ENCODE measurements around the gene BCL11A.

The BCL11A gene

DNA sequence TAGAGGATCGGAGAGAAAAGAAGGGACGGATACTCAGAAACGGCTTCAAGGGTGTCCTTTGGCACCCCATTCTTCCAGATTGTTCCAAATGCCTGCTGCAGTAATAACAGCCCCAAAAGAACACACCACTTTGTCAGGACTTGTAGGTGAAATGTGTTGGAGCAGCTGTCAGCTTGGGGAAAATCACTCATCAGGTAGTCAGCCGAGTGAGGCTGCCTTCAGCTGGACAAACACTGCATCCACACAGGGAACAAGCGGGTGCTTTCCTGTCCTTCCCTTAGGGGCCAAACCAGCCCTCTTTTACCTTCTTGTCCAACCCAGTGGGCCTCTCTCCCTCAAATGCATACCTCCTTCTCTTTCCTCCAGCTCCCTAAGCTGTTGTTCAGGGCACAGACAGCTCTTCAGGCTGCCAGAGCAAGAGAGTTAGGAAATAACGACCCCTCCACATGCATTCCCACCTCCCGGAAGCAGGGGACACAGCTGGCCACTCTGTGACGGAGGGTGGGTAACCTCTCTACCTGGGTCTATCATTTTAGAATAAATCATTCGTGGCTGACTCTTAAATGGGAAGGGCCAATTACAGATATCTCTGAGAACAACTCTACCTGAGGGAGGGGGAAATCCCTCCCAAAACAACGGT is 48.1 kb downstream of the BCL11A start:
- DNase-seq (ENCODE audit: low read depth) = no peak

DNA sequence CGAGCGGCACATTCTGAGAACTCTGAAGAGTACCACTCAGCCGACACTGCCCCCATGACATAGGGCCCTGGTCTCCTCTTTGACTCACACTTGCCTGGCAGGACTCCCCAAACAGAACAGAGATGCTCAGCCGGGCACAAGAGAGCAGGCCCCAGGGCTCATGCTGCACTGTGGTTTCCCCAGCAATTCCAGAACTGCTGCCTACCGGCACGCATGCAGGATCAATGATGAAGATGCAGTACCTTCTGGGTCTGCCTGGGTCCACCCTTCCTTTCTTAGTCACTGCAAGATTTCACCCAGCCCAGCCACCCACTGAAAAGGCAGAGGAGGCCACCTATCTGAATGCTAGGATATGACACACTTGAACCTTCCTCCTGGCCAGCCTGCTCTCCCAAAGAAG is 49.4 kb downstream of the BCL11A start:
- no peak for DNase-seq (ENCODE audit: low read depth)

DNA sequence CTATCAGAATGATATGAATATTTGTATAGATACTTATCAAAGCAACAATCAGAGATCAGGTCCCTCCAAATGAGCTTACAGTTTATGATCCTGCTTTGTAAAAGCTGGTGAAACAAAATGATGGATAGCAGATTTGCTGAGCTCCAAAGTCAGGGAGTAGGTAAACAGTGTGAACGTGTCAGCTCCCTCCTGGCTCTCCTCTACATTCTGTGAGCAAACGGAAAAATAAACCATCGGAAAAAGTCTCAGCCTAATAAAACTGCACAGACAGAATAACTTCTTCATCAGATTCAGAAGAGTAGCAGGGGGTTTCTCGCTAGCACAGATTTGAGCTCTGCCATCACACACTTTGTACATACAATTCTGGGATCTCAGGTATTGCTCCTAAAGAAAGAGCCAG is 51.3 kb downstream of the BCL11A start:
- DNase-seq (ENCODE audit: low read depth) = no peak

DNA sequence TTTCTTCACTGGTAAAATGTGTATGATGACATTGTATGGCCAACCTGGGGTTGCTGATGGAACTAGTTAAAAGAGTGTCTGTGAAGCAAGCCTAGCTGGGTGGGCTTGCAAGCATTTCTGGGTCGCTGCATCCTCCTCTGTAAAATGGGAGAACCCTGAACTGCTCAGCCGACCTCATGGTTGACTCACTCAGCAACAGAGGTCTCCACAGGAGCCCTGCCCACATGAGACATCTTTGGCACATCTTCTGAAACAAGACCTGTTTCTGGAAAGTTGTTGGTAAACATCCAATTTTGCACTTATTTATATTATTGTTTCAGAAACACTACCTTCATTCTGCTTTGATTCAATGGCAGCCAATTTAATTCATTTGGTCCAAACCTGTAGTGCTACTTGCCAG is 52.6 kb downstream of the BCL11A start:
- DNase-seq (ENCODE audit: low read depth) = no peak

DNA sequence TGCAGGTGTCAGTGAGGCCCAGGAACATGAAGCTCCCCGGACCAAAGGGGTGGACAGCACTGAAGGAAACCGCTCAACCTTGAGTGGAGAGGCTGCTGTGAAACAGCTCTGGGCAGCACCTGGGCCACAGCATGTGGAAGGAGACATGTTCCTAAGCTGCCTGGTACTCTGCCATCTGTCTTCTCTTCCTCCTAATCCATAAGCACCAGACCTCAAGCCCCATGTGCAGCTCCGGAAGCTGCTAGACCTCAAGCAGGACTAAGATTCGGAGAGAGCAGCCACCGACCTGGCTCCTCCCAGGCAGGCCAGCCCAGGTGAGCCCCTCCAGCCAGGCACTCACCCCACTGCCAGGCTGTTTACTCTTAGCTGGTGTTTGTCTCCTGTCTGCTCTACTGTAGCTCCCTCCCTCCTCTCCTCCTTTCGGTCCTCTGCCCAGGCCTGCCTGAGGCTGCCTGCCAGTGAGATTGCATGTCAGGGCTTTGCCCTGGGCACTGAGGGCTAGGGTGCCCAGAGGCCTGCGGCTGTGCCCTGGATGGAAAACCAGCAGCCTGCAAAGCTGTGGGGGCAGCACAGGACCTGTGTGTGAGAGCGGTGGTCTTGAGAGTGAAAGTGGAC is 53.7 kb downstream of the BCL11A start:
- DNase-seq (ENCODE audit: low read depth) = no peak

DNA sequence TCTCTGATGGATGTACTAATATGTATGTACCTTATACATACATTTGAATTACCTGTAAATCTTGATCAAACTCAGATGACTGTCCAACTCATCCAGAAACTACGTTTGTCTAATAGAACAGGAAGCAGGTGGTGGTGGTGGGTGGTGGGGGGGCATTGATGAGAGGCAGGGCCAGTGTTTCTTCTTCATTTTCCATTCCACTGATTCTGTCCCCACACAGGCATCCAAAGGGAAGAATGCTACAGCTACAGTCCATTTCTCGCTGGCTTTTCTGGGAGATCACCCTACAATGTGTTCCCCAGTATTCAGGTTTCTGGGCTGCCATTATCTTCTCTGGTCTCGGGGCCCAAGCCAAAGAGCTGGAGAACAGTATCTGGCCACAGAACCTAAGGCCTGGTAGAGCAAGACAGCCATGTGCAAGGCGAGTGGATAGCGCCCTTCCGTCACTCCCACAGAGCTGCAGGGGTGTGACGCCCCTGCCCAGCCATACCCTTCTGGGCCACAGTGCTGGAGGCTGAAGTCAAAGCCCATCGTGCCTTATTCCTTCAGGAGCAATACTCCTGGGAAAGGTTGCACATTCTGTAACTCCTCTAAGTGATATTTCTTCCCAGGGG is 54.5 kb downstream of the BCL11A start:
- no peak for DNase-seq (ENCODE audit: low read depth)

DNA sequence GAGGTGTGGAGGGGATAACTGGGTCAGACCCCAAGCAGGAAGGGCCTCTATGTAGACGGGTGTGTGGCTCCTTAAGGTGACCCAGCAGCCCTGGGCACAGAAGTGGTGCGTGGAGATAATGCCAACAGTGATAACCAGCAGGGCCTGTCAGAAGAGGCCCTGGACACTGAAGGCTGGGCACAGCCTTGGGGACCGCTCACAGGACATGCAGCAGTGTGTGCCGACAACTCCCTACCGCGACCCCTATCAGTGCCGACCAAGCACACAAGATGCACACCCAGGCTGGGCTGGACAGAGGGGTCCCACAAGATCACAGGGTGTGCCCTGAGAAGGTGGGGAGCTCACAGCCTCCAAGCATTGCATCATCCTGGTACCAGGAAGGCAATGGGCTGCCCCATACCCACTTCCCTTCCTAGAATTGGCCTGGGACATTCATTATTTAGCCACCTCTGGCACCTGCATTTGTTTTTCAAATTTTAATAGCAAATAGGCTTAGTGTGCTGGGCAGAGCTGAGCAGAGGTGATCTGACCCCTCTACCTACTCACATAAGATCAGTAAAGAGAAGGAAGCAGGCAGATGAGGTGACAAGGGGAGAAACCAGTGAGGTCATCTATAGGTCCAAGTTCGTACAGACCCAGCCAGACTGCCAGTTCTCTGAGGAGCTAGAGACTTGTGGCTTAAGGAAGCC is 55.2 kb downstream of the BCL11A start:
- DNase-seq (ENCODE audit: low read depth) = no peak

DNA sequence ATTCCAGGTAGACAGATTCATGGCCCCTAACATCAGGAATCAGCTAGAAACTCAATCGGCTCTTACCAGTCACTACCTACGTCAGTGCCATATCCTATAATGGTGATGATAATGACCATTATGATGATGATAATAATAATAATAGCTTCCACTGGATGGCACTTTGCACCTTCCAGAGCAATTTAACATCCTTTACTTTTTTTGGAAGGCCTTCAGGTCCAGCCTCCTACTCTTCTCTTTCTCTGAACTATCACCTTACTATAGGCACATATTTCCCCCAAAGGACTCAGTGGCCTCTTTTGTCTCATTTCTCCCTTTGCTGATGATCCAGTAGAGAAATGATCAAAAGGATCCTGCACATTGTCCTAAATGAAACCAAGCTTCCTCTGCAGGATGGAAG is 56.0 kb downstream of the BCL11A start:
- DNase-seq (ENCODE audit: low read depth) = no peak

DNA sequence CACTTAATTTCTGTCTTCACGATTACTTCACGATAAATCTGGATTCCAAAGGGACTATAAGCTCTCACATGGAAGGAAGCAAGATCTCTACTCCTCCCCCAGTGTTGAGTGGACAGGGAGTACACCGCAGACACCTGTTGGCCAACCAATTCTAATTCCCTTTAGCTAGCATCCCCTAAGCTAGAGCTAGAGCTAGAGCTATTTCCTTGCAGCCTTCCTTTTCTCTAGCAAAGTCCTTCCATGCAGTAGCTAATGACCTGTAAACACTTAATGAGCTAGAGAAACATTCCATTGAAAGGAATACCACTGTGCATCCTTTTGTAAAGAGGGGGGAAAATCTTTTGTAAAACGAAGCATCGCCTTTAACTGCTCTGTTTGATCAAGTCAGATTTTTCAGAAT is 56.5 kb downstream of the BCL11A start:
- no peak for DNase-seq (ENCODE audit: low read depth)

DNA sequence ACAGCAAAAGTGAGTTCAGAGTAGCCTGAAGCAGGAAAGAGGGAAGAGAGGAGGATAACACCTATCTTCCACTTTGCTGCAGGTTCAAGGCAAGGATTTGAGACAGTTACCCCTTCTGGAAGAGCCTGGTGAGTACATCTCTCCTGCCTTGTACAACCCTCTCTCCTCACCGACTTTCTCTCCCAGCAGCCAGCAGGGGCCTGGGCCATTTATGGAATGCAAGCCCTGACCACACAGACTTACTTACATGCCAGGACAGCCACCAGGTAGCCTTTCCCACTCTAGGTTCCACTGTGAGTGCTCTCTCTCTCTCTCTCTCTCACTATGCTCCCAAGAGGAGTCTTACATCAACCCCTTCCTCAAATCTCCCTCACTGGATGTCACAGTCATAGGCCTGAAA is 57.0 kb downstream of the BCL11A start:
- no peak for DNase-seq (ENCODE audit: low read depth)

DNA sequence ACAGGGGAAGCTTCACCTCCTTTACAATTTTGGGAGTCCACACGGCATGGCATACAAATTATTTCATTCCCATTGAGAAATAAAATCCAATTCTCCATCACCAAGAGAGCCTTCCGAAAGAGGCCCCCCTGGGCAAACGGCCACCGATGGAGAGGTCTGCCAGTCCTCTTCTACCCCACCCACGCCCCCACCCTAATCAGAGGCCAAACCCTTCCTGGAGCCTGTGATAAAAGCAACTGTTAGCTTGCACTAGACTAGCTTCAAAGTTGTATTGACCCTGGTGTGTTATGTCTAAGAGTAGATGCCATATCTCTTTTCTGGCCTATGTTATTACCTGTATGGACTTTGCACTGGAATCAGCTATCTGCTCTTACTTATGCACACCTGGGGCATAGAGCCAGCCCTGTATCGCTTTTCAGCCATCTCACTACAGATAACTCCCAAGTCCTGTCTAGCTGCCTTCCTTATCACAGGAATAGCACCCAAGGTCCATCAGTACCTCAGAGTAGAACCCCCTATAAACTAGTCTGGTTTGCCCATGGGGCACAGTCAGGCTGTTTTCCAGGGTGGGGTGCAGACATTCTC is 58.3 kb downstream of the BCL11A start:
- DNase-seq (ENCODE audit: low read depth) = no peak

DNA sequence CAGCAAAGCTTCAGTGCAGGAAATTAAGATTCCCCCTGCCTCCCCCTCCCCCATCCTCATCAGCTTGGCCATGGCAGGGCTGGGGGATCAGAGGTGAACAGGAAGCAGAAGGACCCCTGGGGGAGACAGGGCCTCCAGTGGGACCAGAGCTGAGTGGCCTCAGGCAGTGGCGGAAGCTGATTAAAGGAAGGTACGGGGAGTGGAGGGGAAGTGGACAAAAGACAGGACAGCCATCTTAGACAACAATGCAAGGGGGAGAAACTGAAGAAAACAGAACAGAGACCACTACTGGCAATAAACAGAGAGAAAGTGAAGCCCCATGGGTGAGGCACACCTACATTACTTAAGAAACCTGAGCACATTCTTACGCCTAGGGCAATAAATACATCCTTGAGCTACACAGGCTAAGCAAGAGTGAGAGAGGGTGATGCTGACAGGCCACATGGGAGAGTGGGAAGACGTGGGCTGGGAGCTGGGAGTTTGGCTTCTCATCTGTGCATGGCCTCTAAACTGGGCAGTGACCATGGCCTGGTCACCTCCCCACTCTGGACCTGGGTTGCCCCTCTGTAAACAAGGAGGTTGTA is 59.6 kb downstream of the BCL11A start:
- DNase-seq (ENCODE audit: low read depth) = no peak

DNA sequence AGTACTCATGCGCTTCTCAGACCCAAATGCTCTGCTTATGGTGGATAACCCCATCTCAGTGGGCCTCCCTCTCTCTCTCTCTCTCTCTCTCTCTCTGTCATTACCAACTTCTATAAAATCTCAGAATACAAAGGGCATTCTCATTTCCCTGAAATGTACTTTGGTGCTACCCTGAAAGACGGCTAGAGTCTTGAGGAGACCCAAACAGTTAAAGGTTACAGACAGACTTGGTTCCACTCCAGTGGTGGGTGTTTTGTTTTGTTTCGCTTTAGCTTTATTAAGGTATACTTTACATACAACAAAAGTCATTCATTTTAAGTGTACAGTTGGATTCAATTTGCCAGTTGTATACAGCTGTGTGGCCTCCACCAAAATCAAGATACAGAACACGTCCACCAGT is 60.9 kb downstream of the BCL11A start:
- no peak for DNase-seq (ENCODE audit: low read depth)

DNA sequence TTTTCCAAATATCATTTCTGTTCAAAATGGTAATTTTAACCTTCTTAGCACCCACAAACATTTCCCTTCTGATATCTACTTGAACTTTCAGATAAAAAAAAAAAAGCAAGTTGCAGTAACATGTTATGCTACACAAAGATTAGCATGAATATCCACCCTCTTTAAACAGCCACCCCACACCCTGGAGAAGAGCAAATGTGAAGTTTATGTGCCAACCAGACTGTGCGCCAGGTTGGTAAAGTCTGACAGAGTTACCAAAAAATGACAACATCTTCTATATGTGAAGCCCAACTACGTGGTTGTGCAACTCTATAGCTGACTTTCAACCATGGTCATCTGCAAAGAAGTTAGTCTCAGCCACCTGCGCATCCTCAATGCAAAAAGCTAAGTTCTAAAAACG is 62.6 kb downstream of the BCL11A start:
- no peak for DNase-seq (ENCODE audit: low read depth)

DNA sequence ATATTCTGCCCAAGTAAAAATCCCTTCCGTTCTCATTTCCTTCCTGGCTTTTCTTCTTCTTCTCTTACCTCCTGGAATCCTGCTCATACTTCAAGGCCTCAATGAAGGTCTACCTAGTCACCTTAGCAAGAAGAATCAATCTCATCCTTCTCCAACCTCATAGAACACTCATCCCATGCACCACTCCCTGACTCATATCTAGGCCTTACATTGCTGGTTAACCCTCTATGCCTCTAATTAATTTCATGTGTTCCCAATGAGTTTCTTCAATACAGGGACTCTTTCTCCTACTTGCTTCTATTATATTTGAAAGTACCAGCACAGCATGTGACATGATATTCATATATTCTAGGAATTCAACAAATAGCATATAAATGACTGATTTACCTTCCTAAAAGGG is 63.0 kb downstream of the BCL11A start:
- DNase-seq (ENCODE audit: low read depth) = no peak

DNA sequence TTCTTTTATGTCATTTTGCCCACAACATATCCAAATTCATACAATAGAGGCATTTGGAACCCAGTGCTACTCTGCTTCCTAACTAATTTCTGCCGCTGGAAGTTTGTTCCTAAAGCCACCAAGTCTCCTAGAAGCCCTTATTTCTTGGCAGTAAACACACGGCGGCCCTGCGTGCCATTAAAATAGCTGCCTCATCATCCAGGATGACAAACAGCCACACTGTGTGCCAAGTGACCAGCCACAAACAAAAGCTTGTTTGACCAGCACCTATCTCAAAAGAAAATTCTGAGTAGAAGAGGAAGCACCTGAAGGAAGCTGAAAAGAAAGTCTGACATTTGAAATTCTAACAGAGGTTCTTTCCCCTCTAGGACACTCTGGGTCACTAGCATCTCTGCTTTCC is 64.2 kb downstream of the BCL11A start:
- no peak for DNase-seq (ENCODE audit: low read depth)

DNA sequence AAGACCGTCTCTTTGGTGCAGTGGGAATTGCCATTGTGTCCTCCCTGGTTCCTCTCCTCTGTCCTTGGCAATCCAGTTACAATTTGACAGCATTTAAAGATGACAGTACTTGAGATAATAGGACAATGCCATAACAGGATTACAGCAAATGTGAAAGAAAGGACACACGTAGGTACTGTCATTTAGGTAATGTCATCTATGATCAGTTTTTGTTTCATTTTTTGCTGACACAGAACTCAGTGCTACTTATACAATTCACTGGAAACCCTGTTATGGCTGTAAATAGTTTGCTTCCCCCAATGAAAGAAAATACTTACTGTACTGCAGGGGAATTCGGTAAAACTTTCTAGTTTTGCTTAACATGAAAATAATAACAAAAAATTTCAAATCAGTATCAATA is 65.2 kb downstream of the BCL11A start:
- no peak for DNase-seq (ENCODE audit: low read depth)

DNA sequence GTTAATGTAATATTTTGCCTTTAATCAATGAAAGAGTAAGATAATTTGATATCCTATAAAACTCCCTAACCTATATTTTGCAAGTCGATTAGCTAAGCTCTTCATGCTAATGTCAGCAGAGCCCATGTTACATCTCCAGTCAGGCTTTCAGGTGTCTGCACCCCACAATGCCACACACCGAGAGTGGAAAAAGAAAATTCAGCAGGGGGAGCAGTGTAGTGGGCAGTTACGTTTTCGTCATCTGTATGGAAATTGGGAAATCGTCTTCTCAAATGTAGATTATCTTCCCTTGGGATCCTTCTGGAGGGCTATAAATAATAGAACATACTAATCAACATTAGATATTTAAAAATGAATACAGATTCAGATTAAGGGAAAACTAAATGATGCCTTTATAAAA is 66.3 kb downstream of the BCL11A start:
- DNase-seq (ENCODE audit: low read depth) = no peak

DNA sequence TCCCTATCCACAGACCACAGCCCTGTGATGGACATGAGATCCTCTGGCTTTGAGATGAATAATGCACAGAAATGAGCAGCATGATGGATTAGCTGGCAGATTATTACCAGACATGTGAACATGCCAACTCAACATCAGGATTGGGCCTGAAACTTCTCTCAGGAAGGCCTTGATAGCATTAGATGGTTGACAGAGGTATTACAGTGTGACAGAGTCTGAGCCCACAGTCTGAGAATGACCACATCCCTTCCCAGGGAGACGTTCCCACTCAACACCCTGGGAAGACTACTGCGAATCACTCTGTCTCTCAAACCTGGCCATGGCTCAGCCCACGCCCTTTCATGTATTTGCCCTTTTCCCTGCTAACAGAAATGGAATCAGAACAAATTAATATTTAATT is 66.9 kb downstream of the BCL11A start:
- no peak for DNase-seq (ENCODE audit: low read depth)

DNA sequence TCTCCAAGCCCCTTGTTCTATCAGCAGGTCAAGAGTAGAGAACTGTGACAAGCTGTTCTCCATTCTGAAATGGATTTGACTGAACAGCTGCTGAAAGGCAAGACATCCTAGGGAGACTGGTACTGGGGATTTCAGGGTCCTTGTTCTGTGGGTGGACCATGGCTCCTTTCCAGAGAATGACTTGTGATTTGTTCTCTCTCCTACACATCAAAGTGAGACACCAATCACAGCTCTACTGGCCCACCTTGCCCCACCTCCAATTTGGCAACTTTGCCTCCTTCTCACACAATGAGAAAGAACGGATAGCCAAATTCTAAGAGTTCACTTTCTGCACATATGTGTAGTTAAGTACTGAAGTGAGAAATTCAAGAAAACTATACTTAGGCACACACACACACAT is 67.4 kb downstream of the BCL11A start:
- DNase-seq (ENCODE audit: low read depth) = no peak

DNA sequence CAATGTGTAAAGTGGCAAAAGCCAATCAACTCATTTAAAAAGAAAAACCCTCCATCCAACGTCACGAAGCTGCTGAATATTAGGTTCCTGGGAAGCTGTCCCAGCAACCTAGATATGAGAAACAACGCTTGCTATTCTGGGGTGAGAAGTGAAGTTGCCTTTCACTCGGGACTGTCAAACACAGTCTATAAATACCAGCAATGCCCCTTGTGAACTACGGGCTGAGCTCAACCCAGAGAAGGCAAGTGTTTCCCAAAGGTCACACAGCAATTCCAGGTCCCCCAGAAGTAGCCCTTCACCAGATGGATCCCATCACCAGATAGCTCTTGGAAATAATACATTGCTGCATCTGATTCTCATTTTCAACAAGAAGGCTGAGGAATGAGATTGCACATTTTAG is 67.9 kb downstream of the BCL11A start:
- DNase-seq (ENCODE audit: low read depth) = no peak

DNA sequence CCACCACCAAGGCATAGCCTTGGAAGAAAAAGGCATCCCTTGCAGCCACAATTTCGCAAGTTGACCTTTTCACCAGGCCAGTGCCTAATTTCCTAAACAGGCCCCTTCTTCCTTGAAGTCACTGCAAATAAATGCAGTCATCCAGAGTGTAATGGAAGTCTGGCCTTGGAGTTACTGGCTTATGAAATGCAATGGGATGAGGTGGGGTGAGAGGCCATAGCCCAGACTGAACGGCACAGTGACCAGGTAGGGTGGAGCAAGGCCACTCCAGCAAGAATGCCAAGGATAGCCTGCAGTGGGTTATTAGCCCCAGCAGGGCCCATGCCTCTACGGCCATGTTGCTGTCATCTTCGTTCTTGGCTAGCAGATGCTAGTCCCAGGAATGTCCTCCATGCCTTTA is 68.4 kb downstream of the BCL11A start:
- no peak for DNase-seq (ENCODE audit: low read depth)
